Prostate gland (tissue), 2 donors: Measurements from ENCODE around the gene MAML3.

Experiments
- CTCF ChIP-seq, 4 experiments: fragments of 200-600 bp in 2 of 4; fragments of 450-650 bp in 2 of 4; sonication (generic) in 2 of 4; IDR thresholded peaks; 1 replicate in 3 of 4; 2 replicates in 1 of 4; pipeline ENCODE4 v1.5.1; 2016 to 2019; ENCODE audit warnings: antibody characterized with exemption in 4 of 4, mild to moderate bottlenecking in 2 of 4, moderate library complexity in 2 of 4
- POLR2A ChIP-seq: fragments of 450-650 bp; IDR thresholded peaks from one replicate; pipeline ENCODE4 v1.6.1; 2016; ENCODE audit warnings: antibody characterized with exemption, mild to moderate bottlenecking
- POLR2AphosphoS5 ChIP-seq: sonication (generic); formaldehyde crosslinking; IDR thresholded peaks from one replicate; pipeline ENCODE4 v1.6.1; 2017; ENCODE audit warnings: antibody characterized with exemption

DNA sequence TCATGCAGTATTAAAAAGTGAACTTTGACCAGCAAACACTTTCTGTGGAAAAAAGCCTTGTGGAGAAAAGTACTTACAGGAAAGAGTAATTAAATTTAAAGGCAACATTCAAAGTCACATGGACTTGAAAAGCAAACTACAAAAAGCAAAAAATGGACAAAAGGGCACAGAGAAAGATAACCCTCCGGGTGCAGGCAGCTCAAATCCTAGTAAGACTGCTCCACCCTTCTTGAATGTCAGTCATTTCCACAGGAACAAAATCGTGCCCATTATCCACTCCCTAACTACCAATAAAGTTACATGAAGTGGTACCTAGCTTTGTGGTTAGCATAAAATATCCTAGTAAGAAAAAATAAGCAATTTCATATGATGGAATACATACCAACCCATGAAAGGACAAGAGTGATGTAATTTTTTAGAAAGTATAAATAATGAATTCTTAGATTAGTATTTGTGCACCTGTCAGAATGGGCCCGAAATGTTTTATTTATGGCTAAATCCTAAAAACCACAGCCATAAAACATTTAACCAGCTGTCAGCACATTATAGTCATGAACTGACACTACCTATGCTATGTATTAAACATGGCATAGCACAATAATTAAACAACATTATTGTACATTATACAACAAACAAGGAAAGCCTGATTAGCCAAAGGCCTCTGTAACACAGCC is 43.3 kb downstream of the MAML3 start:
- TF ChIP-seq POLR2A (no peak), CTCF (IDR thresholded peaks at IDR 0.05) (no peak), POLR2AphosphoS5 (no peak)
